Measurements from ENCODE around the gene KIF19.

- TF ChIP-seq CTCF (IDR thresholded peaks at IDR 0.05) (no peak), POLR2A (IDR thresholded peaks at IDR 0.05) (no peak), EP300 (IDR thresholded peaks at IDR 0.05) (no peak), POLR2AphosphoS5 (IDR thresholded peaks at IDR 0.05) (no peak)
Measured at GRCh38 chr17:74372426-74372825, 46.4 kb downstream of the KIF19 start.
